OCI-LY7 (cell line): ENCODE data around the gene DYNLT3. TPM values are rescaled to one million over a fixed set of nuclear protein-coding genes. Genes with fewer than 3 reads are reported as not detected.

ENCODE experiments used
- BruUV-seq: library from RNA; stranded (reverse); fragments of 400-500 nt; replicated peaks from 2 replicates; lab custom pipeline; 2021; lab: Mats Ljungman, UMichigan
- CTCF ChIA-PET: fragments of 300-600 bp; sonication (Branson Sonifier 250); formaldehyde crosslinking; loops from one replicate; lab custom pipeline; 2022; ENCODE audit warnings: antibody characterized with exemption; ENCODE audit not compliant: unreplicated experiment; lab: Charles Lee
- POLR2A ChIA-PET: fragments of 300-600 bp; sonication (Branson Sonifier 250); formaldehyde crosslinking; loops from one replicate; lab custom pipeline; 2022; ENCODE audit warnings: antibody characterized with exemption; lab: Charles Lee
- DNase-seq: peaks from one replicate; pipeline ENCODE4 v3.0.0-alpha.2; 2015; ENCODE audit warnings: low spot score
- H2AFZ ChIP-seq: fragments of 200-600 bp; sonication (generic), shearing (Covaris generic); 2 replicates; pipeline ENCODE4 v1.6.1; 2014; ENCODE audit warnings: mild to moderate bottlenecking, antibody characterized with exemption, low read length, moderate library complexity
- H3K27ac ChIP-seq: fragments of 200-600 bp; sonication (generic); 2 replicates; pipeline ENCODE4 v1.5.1; 2014; ENCODE audit warnings: mixed run types, low read depth, mild to moderate bottlenecking, moderate library complexity, low read length, inconsistent platforms; ENCODE audit not compliant: poor library complexity, severe bottlenecking
- H3K36me3 ChIP-seq: fragments of 200-600 bp; sonication (generic); 2 replicates; pipeline ENCODE4 v1.6.1; 2014; ENCODE audit warnings: mild to moderate bottlenecking, antibody characterized with exemption, low read length, moderate library complexity, mixed read lengths; ENCODE audit not compliant: insufficient read depth
- H3K4me1 ChIP-seq: fragments of 200-600 bp; sonication (generic); 2 replicates; pipeline ENCODE4 v1.5.1; 2014; ENCODE audit warnings: mild to moderate bottlenecking, low read length; ENCODE audit not compliant: insufficient read depth, poor library complexity, severe bottlenecking
- H3K4me2 ChIP-seq: fragments of 200-600 bp; sonication (generic); 2 replicates; pipeline ENCODE4 v1.6.1; 2014; ENCODE audit warnings: mild to moderate bottlenecking, low read length
- H3K4me3 ChIP-seq: fragments of 200-600 bp; sonication (generic); 2 replicates; pipeline ENCODE4 v1.5.1; 2014; ENCODE audit warnings: mild to moderate bottlenecking, low read depth, low read length; ENCODE audit not compliant: poor library complexity, severe bottlenecking
- H3K79me2 ChIP-seq: fragments of 200-600 bp; sonication (generic); 2 replicates; pipeline ENCODE4 v1.6.1; 2016; ENCODE audit warnings: low read depth, mild to moderate bottlenecking, low read length, moderate library complexity, mixed read lengths; ENCODE audit not compliant: insufficient read depth
- H3K9me2 ChIP-seq: fragments of 200-600 bp; sonication (generic); 2 replicates; pipeline ENCODE4 v1.6.1; 2016; ENCODE audit warnings: mild to moderate bottlenecking, low read length, mixed read lengths; ENCODE audit not compliant: insufficient read depth
- H3K9me3 ChIP-seq: fragments of 200-600 bp; sonication (generic); 2 replicates; pipeline ENCODE4 v1.6.1; 2014; ENCODE audit warnings: mild to moderate bottlenecking, mixed run types, low read length, mixed read lengths
- H4K20me1 ChIP-seq: fragments of 200-600 bp; sonication (generic); 2 replicates; pipeline ENCODE4 v1.6.1; 2014; ENCODE audit warnings: mild to moderate bottlenecking, antibody characterized with exemption, low read length, moderate library complexity, mixed read lengths; ENCODE audit not compliant: insufficient read depth
- CTCF ChIP-seq: fragments of 200-600 bp; sonication (generic); conservative IDR thresholded peaks from 2 replicates; pipeline ENCODE4 v1.5.1; 2014; ENCODE audit warnings: mild to moderate bottlenecking, antibody characterized with exemption, low read length, moderate library complexity, mixed read lengths
- EZH2phosphoT487 ChIP-seq: fragments of 200-600 bp; sonication (generic); IDR thresholded peaks from 2 replicates; pipeline ENCODE4 v1.6.1; 2018; ENCODE audit warnings: low read depth, borderline replicate concordance, mild to moderate bottlenecking, mixed run types, antibody characterized with exemption, low read length, moderate library complexity, mixed read lengths
- intact Hi-C: fragments of 100-400 bp; cut with micrococcal nuclease; formaldehyde crosslinking; loops from one replicate; pipeline ENCODE4 v1.10.0; 2022; ENCODE audit not compliant: unreplicated experiment
- total RNA-seq, 2 experiments: library from RNA; depleted of rRNA in 1 of 2; stranded (reverse); fragments of >200 nt in 1 of 2; shearing (Covaris generic) in 1 of 2; gene quantifications; 2 replicates each; pipeline ENCODE4 v1.2.3, GENCODE V29; 2014 to 2022

Gene DYNLT3
- total RNA-seq, 2 experiments from 2014 or later = 0.73 to 18.6 TPM

GRCh38 chrX:37829721-37830120 is 17.6 kb downstream of the DYNLT3 start:
- ChIA-PET CTCF (no interaction called here), POLR2A (interaction anchor here (1.0 kb wide), 1 partner anchor 85 kb away, joined by 3 read pairs; no protein-coding TSS in a partner anchor)
- no peak for TF ChIP-seq EZH2phosphoT487
- TF ChIP-seq CTCF = no peak
- Histone ChIP-seq H3K9me3 (no peaks in the 10 kb centered on the region), H3K36me3 (no peaks in the 10 kb centered on the region), H4K20me1 (no peaks in the 10 kb centered on the region), H3K4me3 (no peak overlapping the region), H3K27ac (no peak overlapping the region), H3K79me2 (no peaks in the 10 kb centered on the region), H3K4me1 (peaks cover 10% of the 10 kb centered on the region), H3K4me2 (no peak overlapping the region), H3K9me2 (no peaks in the 10 kb centered on the region), H2AFZ (no peak overlapping the region; the same call in 1 of the 2 replicates)
- intact Hi-C loops = no loop called here
- no TSS peak for BruUV-seq
- DNase-seq = no peak

GRCh38 chrX:37825215-37825842 is 22.0 kb downstream of the DYNLT3 start:
- Histone ChIP-seq H3K9me2 (no peaks in the 10 kb centered on the region), H3K4me3 (no peak overlapping the region), H3K9me3 (no peaks in the 10 kb centered on the region), H3K4me1 (peaks cover 53% of the 10 kb centered on the region), H3K4me2 (peak overlapping the region; percentile 57), H3K27ac (peak overlapping the region; percentile 60), H4K20me1 (no peaks in the 10 kb centered on the region), H3K36me3 (no peaks in the 10 kb centered on the region), H3K79me2 (no peaks in the 10 kb centered on the region), H2AFZ (peak overlapping the region; percentile 87; the same call in 1 of the 2 replicates)
- BruUV-seq = no TSS peak
- TF ChIP-seq EZH2phosphoT487 (no peak), CTCF (peak; percentile 91)
- intact Hi-C loops = loop anchor here (1.0 to 2.0 kb wide), 2 partner anchors 39 to 80 kb away; no protein-coding TSS in a partner anchor
- DNase-seq = peak; percentile 73
- POLR2A ChIA-PET = interaction anchor here (0.9 to 4.6 kb wide), 8 partner anchors 9 to 80 kb away, joined by 3 to 65 read pairs (median 6); partner anchors contain the start of gene CYBB
- CTCF ChIA-PET = interaction anchor here (1.0 to 3.8 kb wide), 3 partner anchors 8 to 79 kb away, joined by 3 to 46 read pairs (median 3); no protein-coding TSS in a partner anchor
